Stimulated activated naive CD4-positive, alpha-beta T cell treated with Interleukin-2 at 50 U/mL for 16 hours (primary cell): Measurements from ENCODE around the gene HES1.
A peak's percentile ranks its signal among the peaks of the same experiment; 100 is the strongest.
"Not testable (repeated sequence)": the region's sequence is repeated elsewhere in the genome, so short reads cannot be mapped to it uniquely, and the experiment has no call there.

Experiments used
- DNase-seq: peaks from one replicate; lab custom pipeline; 2025; lab: John Stamatoyannopoulos, UW

The HES1 gene

GRCh38 chr3:194135806-194136518 is at the start of gene HES1:
HES1 (plus strand) TSS chr3:194136148; CDS start chr3:194136381, 233 bp downstream.
- peak; percentile 36 for DNase-seq

- no peak for DNase-seq
Measured at GRCh38 chr3:194086388-194087075, 49.4 kb upstream of the HES1 start.

- DNase-seq = no peak
Measured at GRCh38 chr3:194087280-194087679, 48.7 kb upstream of the HES1 start.

GRCh38 chr3:194087995-194088855 is 47.7 kb upstream of the HES1 start:
- no peak for DNase-seq

GRCh38 chr3:194089357-194090177 is 46.4 kb upstream of the HES1 start:
- peak; percentile 30 for DNase-seq

- DNase-seq = not testable (repeated sequence)
Measured at GRCh38 chr3:194090178-194090555, 45.8 kb upstream of the HES1 start.

- no peak for DNase-seq
Measured at GRCh38 chr3:194090716-194091115, 45.2 kb upstream of the HES1 start.

- DNase-seq = no peak
Measured at GRCh38 chr3:194091141-194091540, 44.8 kb upstream of the HES1 start.

- not testable (repeated sequence) for DNase-seq
Measured at GRCh38 chr3:194091897-194092296, 44.1 kb upstream of the HES1 start.

GRCh38 chr3:194092881-194093301 is 43.1 kb upstream of the HES1 start:
- DNase-seq = no peak

GRCh38 chr3:194093842-194094241 is 42.1 kb upstream of the HES1 start:
- DNase-seq = no peak

GRCh38 chr3:194095464-194095863 is 40.5 kb upstream of the HES1 start:
- no peak for DNase-seq

GRCh38 chr3:194095902-194096301 is 40.0 kb upstream of the HES1 start:
- DNase-seq = no peak

- no peak for DNase-seq
Measured at GRCh38 chr3:194097141-194097882, 38.6 kb upstream of the HES1 start.

- DNase-seq = no peak
Measured at GRCh38 chr3:194098081-194098842, 37.7 kb upstream of the HES1 start.

GRCh38 chr3:194098843-194099183 is 37.1 kb upstream of the HES1 start:
- DNase-seq = no peak

GRCh38 chr3:194099215-194099614 is 36.7 kb upstream of the HES1 start:
- DNase-seq = no peak

GRCh38 chr3:194100856-194101390 is 35.0 kb upstream of the HES1 start:
- DNase-seq = no peak

- DNase-seq = no peak
Measured at GRCh38 chr3:194101592-194102432, 34.1 kb upstream of the HES1 start.
